Skeletal muscle satellite cell (primary cell): ENCODE results near the gene GLRB.
"Not testable (repeated sequence)": the region's sequence is repeated elsewhere in the genome, so short reads cannot be mapped to it uniquely, and the experiment has no call there.

ENCODE experiments used
- H3K27me3 ChIP-seq: 2 replicates; pipeline ENCODE4 v1.7.0; 2013; ENCODE audit warnings: low read length; ENCODE audit not compliant: control insufficient read depth, insufficient read depth
- H3K36me3 ChIP-seq: 2 replicates; pipeline ENCODE4 v1.7.0; 2013; ENCODE audit warnings: mild to moderate bottlenecking, control low read depth, low read length; ENCODE audit not compliant: insufficient read depth
- H3K4me1 ChIP-seq: 2 replicates; pipeline ENCODE4 v1.7.0; 2013; ENCODE audit warnings: low read length; ENCODE audit not compliant: control insufficient read depth, insufficient read depth
- H3K4me2 ChIP-seq: 2 replicates; pipeline ENCODE4 v1.7.0; 2013; ENCODE audit warnings: mild to moderate bottlenecking, low read length
- H3K4me3 ChIP-seq: 2 replicates; pipeline ENCODE4 v1.7.0; 2013; ENCODE audit warnings: low read length
- H3K9ac ChIP-seq: 2 replicates; pipeline ENCODE4 v1.7.0; 2013; ENCODE audit warnings: mild to moderate bottlenecking, low read depth, low read length, moderate library complexity
- H3K9me3 ChIP-seq: replicated peaks from 2 replicates; pipeline ENCODE4 v1.7.0; 2013; ENCODE audit warnings: mild to moderate bottlenecking, control low read depth, low read length

GLRB gene

GRCh38 chr4:157128395-157128794, 52.4 kb downstream of the GLRB start:
- H3K9ac ChIP-seq: no peak overlapping the region
- H3K27me3 ChIP-seq: no peaks in the 10 kb centered on the region
- peaks cover 7% of the 10 kb centered on the region for H3K4me1 ChIP-seq
- no peak overlapping the region for H3K4me3 ChIP-seq
- no peaks in the 10 kb centered on the region for H3K9me3 ChIP-seq
- no peaks in the 10 kb centered on the region for H3K36me3 ChIP-seq
- no peak overlapping the region for H3K4me2 ChIP-seq

GRCh38 chr4:157141976-157142375, 66.0 kb downstream of the GLRB start:
- Histone ChIP-seq H3K9me3 (no peaks in the 10 kb centered on the region), H3K4me3 (no peak overlapping the region), H3K4me2 (no peak overlapping the region), H3K4me1 (no peaks in the 10 kb centered on the region), H3K9ac (no peak overlapping the region), H3K27me3 (no peaks in the 10 kb centered on the region), H3K36me3 (no peaks in the 10 kb centered on the region)

- Histone ChIP-seq H3K4me2 (no peak overlapping the region), H3K36me3 (no peaks in the 10 kb centered on the region), H3K9ac (no peak overlapping the region), H3K4me3 (no peak overlapping the region), H3K4me1 (no peaks in the 10 kb centered on the region), H3K27me3 (no peaks in the 10 kb centered on the region), H3K9me3 (no peaks in the 10 kb centered on the region)
These were observed 67.4 kb downstream of the GLRB start for GRCh38 chr4:157143369-157143768.

GRCh38 chr4:157151711-157152110, 75.8 kb downstream of the GLRB start:
- H3K27me3 ChIP-seq: no peaks in the 10 kb centered on the region
- no peaks in the 10 kb centered on the region for H3K36me3 ChIP-seq
- H3K9ac ChIP-seq: no peak overlapping the region
- H3K9me3 ChIP-seq: no peaks in the 10 kb centered on the region
- H3K4me2 ChIP-seq: no peak overlapping the region
- no peaks in the 10 kb centered on the region for H3K4me1 ChIP-seq
- H3K4me3 ChIP-seq: no peak overlapping the region

GRCh38 chr4:157165935-157166610, 90.1 kb downstream of the GLRB start:
- H3K27me3 ChIP-seq: no peaks in the 10 kb centered on the region
- no peak overlapping the region for H3K9ac ChIP-seq
- no peak overlapping the region for H3K4me2 ChIP-seq

GRCh38 chr4:157170321-157170720, 94.4 kb downstream of the GLRB start:
- no peaks in the 10 kb centered on the region for H3K27me3 ChIP-seq
- no peaks in the 10 kb centered on the region for H3K4me1 ChIP-seq
- H3K4me3 ChIP-seq: no peak overlapping the region
- H3K36me3 ChIP-seq: no peaks in the 10 kb centered on the region
- H3K9me3 ChIP-seq: no peaks in the 10 kb centered on the region
- no peak overlapping the region for H3K9ac ChIP-seq
- H3K4me2 ChIP-seq: no peak overlapping the region

More at GRCh38 chr4:157165935-157166610, 90.1 kb downstream of the GLRB start:
- Histone ChIP-seq H3K9me3 (no peaks in the 10 kb centered on the region), H3K4me1 (no peaks in the 10 kb centered on the region), H3K4me3 (no peak overlapping the region), H3K36me3 (no peaks in the 10 kb centered on the region)

GRCh38 chr4:157172011-157172410, 96.1 kb downstream of the GLRB start:
- no peak overlapping the region for H3K4me3 ChIP-seq
- no peaks in the 10 kb centered on the region for H3K27me3 ChIP-seq
- no peaks in the 10 kb centered on the region for H3K4me1 ChIP-seq
- H3K9me3 ChIP-seq: no peaks in the 10 kb centered on the region
- no peak overlapping the region for H3K9ac ChIP-seq
- no peaks in the 10 kb centered on the region for H3K36me3 ChIP-seq
- H3K4me2 ChIP-seq: no peak overlapping the region

- not testable (repeated sequence) for H3K4me3 ChIP-seq, H3K36me3 ChIP-seq, H3K27me3 ChIP-seq
These were observed 104.3 kb downstream of the GLRB start for GRCh38 chr4:157180268-157180667.

GRCh38 chr4:157184300-157184699, 108.3 kb downstream of the GLRB start:
- no peaks in the 10 kb centered on the region for H3K4me1 ChIP-seq
- no peak overlapping the region for H3K9ac ChIP-seq
- H3K9me3 ChIP-seq: no peaks in the 10 kb centered on the region

More at GRCh38 chr4:157180268-157180667, 104.3 kb downstream of the GLRB start:
- not testable (repeated sequence) for H3K9me3 ChIP-seq, H3K4me1 ChIP-seq, H3K9ac ChIP-seq, H3K4me2 ChIP-seq

GRCh38 chr4:157185363-157185762, 109.4 kb downstream of the GLRB start:
- Histone ChIP-seq H3K36me3 (no peaks in the 10 kb centered on the region), H3K27me3 (no peaks in the 10 kb centered on the region), H3K9ac (no peak overlapping the region), H3K4me1 (no peaks in the 10 kb centered on the region), H3K9me3 (no peaks in the 10 kb centered on the region), H3K4me3 (no peak overlapping the region), H3K4me2 (no peak overlapping the region)

More at GRCh38 chr4:157184300-157184699, 108.3 kb downstream of the GLRB start:
- Histone ChIP-seq H3K27me3 (no peaks in the 10 kb centered on the region), H3K36me3 (no peaks in the 10 kb centered on the region), H3K4me2 (no peak overlapping the region), H3K4me3 (no peak overlapping the region)

GRCh38 chr4:157195374-157195773, 119.4 kb downstream of the GLRB start:
- Histone ChIP-seq H3K4me3 (no peak overlapping the region), H3K27me3 (no peaks in the 10 kb centered on the region), H3K9me3 (no peaks in the 10 kb centered on the region), H3K4me2 (no peak overlapping the region), H3K9ac (no peak overlapping the region), H3K36me3 (no peaks in the 10 kb centered on the region), H3K4me1 (no peaks in the 10 kb centered on the region)

GRCh38 chr4:157196046-157196445, 120.1 kb downstream of the GLRB start:
- Histone ChIP-seq H3K4me3 (no peak overlapping the region), H3K36me3 (no peaks in the 10 kb centered on the region), H3K9me3 (no peaks in the 10 kb centered on the region), H3K27me3 (no peaks in the 10 kb centered on the region), H3K4me2 (no peak overlapping the region), H3K4me1 (no peaks in the 10 kb centered on the region), H3K9ac (no peak overlapping the region)
